Midbrain (tissue), 1 donor: Measurements from ENCODE around the gene GPC5.

ENCODE experiments used
- DNase-seq: peaks from one replicate; lab custom pipeline; 2025; lab: John Stamatoyannopoulos, UW

The GPC5 gene

GRCh38 chr13:91595677-91596076, 197.3 kb downstream of the GPC5 start:
- no peak for DNase-seq

- no peak for DNase-seq
These were observed 198.4 kb downstream of the GPC5 start for GRCh38 chr13:91596842-91597241.

GRCh38 chr13:91598655-91599054, 200.2 kb downstream of the GPC5 start:
- DNase-seq = no peak

GRCh38 chr13:91601273-91601672, 202.9 kb downstream of the GPC5 start:
- DNase-seq = no peak

- DNase-seq = no peak
These were observed 203.4 kb downstream of the GPC5 start for GRCh38 chr13:91601807-91602206.

GRCh38 chr13:91609353-91609752, 210.9 kb downstream of the GPC5 start:
- DNase-seq = no peak

GRCh38 chr13:91618315-91618714, 219.9 kb downstream of the GPC5 start:
- no peak for DNase-seq

GRCh38 chr13:91620670-91621141, 222.3 kb downstream of the GPC5 start:
- no peak for DNase-seq

GRCh38 chr13:91621161-91621560, 222.7 kb downstream of the GPC5 start:
- no peak for DNase-seq

- DNase-seq = no peak
These were observed 223.5 kb downstream of the GPC5 start for GRCh38 chr13:91621963-91622362.

GRCh38 chr13:91622778-91623550, 224.5 kb downstream of the GPC5 start:
- DNase-seq = no peak

- no peak for DNase-seq
These were observed 229.7 kb downstream of the GPC5 start for GRCh38 chr13:91627952-91628739.

GRCh38 chr13:91630946-91631345, 232.5 kb downstream of the GPC5 start:
- DNase-seq = no peak

GRCh38 chr13:91632086-91632485, 233.7 kb downstream of the GPC5 start:
- DNase-seq = no peak

GRCh38 chr13:91639330-91639729, 240.9 kb downstream of the GPC5 start:
- no peak for DNase-seq

GRCh38 chr13:91643394-91643793, 245.0 kb downstream of the GPC5 start:
- no peak for DNase-seq

GRCh38 chr13:91644806-91645205, 246.4 kb downstream of the GPC5 start:
- no peak for DNase-seq

- DNase-seq = no peak
These were observed 249.1 kb downstream of the GPC5 start for GRCh38 chr13:91647361-91647990.

GRCh38 chr13:91648012-91648411, 249.6 kb downstream of the GPC5 start:
- DNase-seq = no peak

- DNase-seq = no peak
These were observed 251.0 kb downstream of the GPC5 start for GRCh38 chr13:91649456-91649855.

GRCh38 chr13:91652404-91653301, 254.2 kb downstream of the GPC5 start:
- no peak for DNase-seq

- no peak for DNase-seq
These were observed 257.3 kb downstream of the GPC5 start for GRCh38 chr13:91655731-91656130.
